HG03159 (cell line): ENCODE measurements around the gene STK10.
"Not testable (repeated sequence)": the region's sequence is repeated elsewhere in the genome, so short reads cannot be mapped to it uniquely, and the experiment has no call there.

Experiments used
- ATAC-seq: cut with Tn5 transposase; IDR thresholded peaks from one replicate; pipeline ENCODE4 v1.9.1; 2021; ENCODE audit warnings: mild to moderate bottlenecking, moderate library complexity; ENCODE audit not compliant: unreplicated experiment

The STK10 gene

DNA sequence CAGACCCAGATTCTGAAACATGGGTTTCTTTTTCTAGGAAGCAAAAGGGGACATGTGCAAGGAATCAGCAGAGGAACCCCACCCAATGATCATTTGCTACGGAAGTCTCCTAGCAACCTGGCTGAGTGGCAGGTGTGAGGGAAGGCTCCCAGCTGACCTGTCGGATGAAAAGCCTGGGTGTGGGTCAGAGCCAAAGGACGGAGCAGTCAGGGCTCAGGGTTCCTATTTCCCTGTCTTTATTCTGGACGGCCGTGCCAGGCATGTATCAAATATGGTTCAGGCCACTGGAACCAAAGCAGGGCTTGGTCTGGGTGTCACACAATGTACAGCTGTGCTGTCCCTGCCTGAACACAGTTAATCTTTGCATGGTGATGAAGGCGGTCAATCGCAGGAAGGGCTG is 20.1 kb downstream of the STK10 start:
- no peak for ATAC-seq

GRCh38 chr5:172166030-172166826 is 21.8 kb downstream of the STK10 start:
- ATAC-seq = no peak

DNA sequence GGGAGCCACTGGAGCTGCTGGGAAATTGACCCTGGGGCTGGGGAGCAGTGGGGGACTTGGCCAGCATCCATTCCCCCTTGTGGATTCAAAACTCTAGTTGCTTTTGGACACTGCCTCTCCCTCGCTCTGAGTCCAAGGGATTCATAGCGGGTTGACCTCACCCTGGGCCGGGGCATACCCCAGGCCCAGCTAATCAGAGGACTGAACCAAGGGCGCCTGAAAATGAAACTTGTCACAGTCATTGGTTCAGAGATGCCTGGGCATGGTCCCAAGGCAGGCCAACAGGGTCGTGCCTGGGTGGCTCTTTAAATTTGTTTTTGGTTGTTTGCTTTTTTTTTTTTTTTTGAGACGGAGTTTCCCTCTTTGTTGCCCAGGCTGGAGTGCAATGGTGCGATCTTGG is 22.6 kb downstream of the STK10 start:
- no peak for ATAC-seq

- no peak for ATAC-seq
Measured at GRCh38 chr5:172164769-172165212, 23.2 kb downstream of the STK10 start.

DNA sequence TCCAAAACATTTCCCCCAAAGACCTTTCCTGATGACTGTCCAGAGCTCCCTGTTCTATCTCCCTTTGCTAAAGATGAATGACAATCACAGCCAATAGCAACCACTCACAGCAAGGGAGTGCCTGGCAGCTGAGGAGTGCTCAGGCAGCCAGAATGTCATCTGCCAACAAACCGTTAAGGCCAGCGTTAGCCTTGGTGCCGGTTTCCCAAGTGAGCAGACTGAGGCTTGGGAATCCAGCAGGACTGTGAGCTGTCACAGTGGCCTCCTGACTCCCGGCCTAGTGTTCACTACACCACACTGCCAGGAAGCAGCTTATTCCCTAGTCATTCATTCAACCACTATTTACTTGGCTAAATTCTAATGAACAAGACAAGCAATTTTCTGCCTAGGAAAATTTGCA is 24.7 kb downstream of the STK10 start:
- ATAC-seq = no peak

DNA sequence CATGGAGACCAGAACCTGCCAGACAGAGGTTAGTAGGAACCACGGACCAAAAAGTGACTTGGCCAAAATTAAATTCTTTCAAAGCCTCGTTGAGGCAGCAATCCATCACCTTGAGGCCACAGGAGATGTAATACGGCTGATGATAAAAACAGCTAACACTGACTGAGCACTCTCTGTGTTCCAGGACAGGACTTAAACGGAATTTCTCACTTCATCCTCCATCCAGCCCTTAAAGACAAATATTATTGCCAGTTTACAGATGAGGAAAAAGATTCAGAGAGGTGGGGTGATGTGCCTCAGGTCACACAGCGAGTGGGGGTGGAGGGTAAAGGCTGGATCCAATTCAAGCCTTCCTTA is 25.1 kb downstream of the STK10 start:
- no peak for ATAC-seq

- ATAC-seq = no peak
Measured at GRCh38 chr5:172162323-172162986, 25.6 kb downstream of the STK10 start.

DNA sequence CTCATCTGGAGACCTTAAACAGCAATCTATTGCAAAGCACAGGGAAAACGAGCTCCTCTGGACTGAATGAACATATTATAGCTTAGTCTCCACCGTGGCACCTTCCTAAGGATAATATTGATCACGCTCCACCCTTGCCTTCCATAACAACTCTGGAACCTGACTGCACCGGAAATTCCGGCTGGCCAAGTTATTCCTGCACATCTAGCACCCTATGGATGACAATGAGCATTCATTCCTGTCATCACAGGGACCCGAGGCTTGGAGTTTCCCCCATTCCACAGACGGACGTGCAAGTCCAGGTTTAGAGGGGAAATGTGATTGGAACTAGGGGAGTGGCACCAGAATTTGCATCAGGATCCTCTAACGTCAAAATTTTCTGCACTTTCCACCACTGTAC is 27.5 kb downstream of the STK10 start:
- no peak for ATAC-seq

GRCh38 chr5:172159016-172159415 is 29.0 kb downstream of the STK10 start:
- no peak for ATAC-seq

DNA sequence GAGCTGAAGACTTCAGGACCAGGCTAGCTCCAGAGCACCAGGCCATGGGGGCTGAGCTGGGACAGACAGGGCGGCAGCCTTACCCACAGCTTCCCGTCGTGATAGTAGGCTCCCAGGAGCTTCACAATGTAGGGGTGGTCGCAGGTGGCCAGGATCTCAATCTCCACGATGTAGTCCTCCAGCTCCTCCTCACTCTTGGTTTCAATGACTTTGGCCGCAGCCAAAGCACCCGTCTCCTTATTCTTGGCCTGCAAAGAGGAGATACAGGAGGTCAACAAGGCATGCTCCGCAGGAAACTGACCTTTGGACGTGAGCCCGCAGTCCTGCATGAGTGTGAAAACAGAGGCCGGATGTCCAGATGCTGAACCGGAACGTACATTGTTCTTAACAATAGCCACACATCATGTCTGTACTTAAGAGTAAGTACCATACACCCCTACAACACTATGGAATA is 31.5 kb downstream of the STK10 start:
- ATAC-seq = no peak

DNA sequence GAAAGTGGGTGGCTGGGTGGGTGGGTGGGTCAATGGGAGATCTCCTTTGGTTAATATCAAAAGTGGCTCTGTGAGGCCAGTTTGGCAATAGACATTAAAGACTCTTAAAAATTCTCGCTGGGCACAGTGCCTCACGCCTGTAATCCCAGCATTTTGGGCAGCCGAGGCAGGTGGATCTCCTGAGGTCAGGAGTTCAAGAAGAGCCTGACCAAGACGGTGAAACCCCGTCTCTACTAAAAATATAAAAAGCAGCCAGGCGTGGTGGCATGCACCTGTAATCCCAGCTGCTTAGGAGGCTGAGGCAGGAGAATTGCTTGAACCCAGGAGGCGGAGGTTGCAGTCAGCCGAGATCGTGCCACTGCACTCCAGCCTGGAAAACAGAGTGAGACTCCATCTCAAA is 32.9 kb downstream of the STK10 start:
- not testable (repeated sequence) for ATAC-seq

DNA sequence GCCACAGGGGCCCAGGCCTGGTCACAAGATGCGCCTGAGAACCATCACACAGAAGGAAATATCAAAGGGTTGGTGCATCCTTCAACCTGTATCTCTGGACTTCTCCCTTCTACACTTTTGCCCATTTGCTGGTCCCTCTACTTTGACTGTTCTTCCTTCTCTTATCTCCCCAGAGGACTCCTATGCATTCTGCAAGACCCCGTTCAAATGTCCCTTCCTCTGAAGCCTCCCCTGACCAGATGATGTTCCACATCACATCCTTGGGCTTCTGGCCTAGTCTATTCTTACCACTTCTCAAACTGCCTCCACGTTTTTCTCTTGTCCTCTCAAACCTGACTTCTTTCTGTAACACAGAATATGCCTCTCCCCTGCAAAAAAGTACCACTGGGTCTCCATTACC is 34.3 kb downstream of the STK10 start:
- no peak for ATAC-seq

DNA sequence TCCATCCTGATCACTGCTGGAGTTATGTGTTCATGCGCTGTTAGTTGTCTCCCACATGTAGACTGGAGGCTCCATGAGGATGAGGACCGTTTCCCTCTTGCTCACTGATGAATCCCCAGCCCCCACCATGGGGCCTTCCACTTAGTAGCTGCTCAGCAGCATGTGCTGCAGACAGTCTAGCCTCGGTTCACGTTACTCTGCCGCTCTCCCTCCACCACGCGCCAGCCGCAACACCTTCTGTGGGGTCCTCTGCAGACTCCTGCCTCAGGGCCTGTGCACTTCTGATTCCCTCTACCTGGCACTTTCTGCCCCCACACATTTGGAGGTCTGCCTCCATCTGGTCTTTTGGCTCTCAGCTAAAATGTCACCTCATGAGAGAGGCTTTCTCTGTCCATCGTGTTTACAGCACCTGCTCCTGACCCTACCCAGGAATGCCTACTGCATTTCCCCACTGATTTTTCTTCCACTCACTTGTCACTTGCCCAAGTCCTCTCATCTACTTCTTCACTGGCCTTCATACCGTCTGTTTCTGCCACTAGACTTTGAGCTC is 36.3 kb downstream of the STK10 start:
- no peak for ATAC-seq

- ATAC-seq = peak; percentile 55
Measured at GRCh38 chr5:172150514-172151425, 37.3 kb downstream of the STK10 start.

- not testable (repeated sequence) for ATAC-seq
Measured at GRCh38 chr5:172149481-172149880, 38.5 kb downstream of the STK10 start.

DNA sequence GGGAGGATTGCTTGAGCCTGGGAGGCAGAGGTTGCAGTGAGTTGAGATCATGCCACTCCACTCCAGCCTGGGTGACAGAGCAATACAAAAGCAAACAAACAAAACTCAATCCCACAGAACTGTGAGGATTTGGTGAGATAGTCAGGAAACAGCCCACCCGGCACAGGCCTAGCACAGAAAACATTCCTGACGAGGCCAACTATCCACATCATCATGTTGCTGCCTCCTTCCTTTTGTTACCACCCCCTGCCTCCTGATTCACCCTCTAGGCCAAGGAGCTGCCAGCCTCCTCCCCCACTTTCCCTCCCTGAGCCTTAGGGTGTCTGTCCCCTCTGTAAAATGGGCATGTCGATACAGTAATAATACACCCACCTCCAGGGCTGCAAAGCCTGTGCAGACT is 39.0 kb downstream of the STK10 start:
- ATAC-seq = no peak

GRCh38 chr5:172148381-172148780 is 39.6 kb downstream of the STK10 start:
- ATAC-seq = no peak

DNA sequence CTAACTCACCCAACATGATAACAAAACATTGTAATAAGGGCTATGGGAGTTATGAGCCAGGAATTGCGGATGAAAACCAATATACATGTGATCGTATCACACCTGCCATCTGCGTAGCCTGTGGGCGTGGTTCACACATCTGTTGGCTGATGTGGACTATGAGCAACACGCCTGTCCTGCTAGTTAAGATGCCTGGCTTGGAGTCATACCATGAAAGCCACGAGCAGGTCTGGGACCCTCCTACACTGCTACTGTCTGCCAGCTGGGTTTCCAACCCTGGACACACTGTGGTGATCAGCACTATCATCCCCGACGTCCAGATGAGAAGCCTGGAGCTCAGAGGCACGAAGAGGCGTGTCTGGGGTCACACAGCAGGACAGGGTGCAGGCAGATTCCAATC is 40.2 kb downstream of the STK10 start:
- ATAC-seq = no peak

DNA sequence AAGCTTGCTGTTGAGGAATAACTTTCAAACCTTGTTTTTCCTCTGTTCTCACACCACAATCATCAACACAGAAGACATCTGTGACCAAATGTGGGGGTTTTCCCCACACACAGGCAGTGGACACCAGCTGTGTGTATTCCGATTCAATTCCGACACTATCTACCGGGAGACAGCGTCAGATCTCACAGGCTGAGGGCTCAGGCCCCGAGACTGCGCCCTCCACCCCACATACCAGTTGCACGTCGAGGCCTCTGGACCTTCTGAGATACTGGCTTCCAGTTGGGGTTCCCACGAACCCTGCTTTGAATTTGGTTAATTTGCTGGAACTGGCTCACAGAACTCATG is 41.3 kb downstream of the STK10 start:
- ATAC-seq = no peak

DNA sequence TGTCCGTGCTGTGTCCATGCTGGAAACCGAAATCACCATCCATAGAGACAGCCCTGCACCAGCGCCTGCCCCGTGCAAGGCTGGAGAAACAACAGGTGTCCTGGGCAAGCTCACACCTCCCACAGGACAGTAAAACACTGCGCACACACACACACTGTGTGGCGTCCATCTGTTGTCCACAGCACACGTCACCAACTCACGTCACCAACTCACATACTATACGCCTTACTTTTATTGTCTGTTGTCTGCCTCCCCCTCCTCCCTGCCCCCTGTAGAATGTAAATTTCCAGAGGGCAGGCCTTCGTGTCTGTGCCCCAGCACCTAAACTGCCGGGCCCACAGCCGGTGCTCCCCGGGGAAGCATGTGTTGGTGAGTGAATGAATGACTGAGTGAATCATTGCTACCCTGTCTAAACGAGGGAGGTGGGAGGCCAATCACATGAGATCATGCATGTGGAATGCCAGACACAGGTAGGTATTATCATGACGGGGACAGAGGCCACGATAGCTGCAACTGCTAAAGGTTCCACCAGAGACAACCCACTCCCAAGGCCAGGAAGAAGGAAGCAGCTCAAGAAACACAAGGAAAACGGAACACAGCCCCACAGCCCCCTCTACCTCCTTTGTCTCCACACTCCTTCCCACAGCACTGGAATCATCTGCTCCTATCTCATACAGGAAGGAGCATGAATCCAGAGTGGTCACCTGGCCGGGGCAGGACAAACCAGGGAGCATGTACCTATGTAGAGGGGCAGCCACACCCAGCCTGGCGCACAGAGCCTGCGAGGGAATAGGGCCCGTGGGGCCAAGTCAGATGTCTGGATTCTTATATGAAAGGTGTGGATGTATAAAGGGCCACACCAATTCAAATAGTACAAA is 41.9 kb downstream of the STK10 start:
- ATAC-seq = no peak
